Natural killer cell (primary cell): ENCODE results near the gene KLRF2. TPM values are rescaled to one million over a fixed set of nuclear protein-coding genes. Genes with fewer than 3 reads are reported as not detected.
A peak's percentile ranks its signal among the peaks of the same experiment; 100 is the strongest.

ENCODE experiments used
- ATAC-seq, 3 donors: fragments of 150-1000 bp in 2 of 3; fragments of 200-7000 bp in 1 of 3; cut with Tn5 transposase; 1 replicate in 1 of 3; 2 replicates in 2 of 3; pipeline ENCODE4 v1.10.0; 2021; ENCODE audit warnings: mild to moderate bottlenecking in 2 of 3, moderate library complexity in 2 of 3
- DNase-seq, 2 donors: peaks; one replicate each; pipeline versions ENCODE4 v3.0.0 to v3.0.0-alpha.2; 2013 to 2021; ENCODE audit warnings: mixed read lengths in 1 of 2
- H3K27ac ChIP-seq: one replicate; pipeline ENCODE4 v1.5.1; 2013; ENCODE audit warnings: mild to moderate bottlenecking, low read length
- H3K27me3 ChIP-seq: one replicate; pipeline ENCODE4 v1.6.1; 2013; ENCODE audit warnings: low read length; ENCODE audit not compliant: control insufficient read depth, insufficient read depth
- H3K36me3 ChIP-seq: one replicate; pipeline ENCODE4 v1.6.1; 2013; ENCODE audit warnings: low read length; ENCODE audit not compliant: control insufficient read depth, insufficient read depth
- H3K4me1 ChIP-seq: one replicate; pipeline ENCODE4 v1.6.1; 2013; ENCODE audit warnings: low read length; ENCODE audit not compliant: control insufficient read depth, insufficient read depth
- H3K4me3 ChIP-seq: one replicate; pipeline ENCODE4 v1.5.1; 2013; ENCODE audit warnings: low read length
- H3K9me3 ChIP-seq: one replicate; pipeline ENCODE4 v1.6.1; 2013; ENCODE audit warnings: low read length; ENCODE audit not compliant: control insufficient read depth, insufficient read depth
- H3K27ac Mint-ChIP-seq, 2 donors: one replicate each; pipeline ENCODE4 v1.8.0; 2022; ENCODE audit warnings: mild to moderate bottlenecking in 2 of 2, mixed read lengths in 2 of 2, moderate library complexity in 1 of 2
- H3K27me3 Mint-ChIP-seq, 2 donors: one replicate each; pipeline ENCODE4 v1.8.0; 2022; ENCODE audit warnings: low read depth in 2 of 2, mixed read lengths in 2 of 2
- H3K36me3 Mint-ChIP-seq: one replicate; pipeline ENCODE4 v1.8.0; 2022; ENCODE audit warnings: mixed read lengths
- H3K4me1 Mint-ChIP-seq, 2 donors: one replicate each; pipeline ENCODE4 v1.8.0; 2022; ENCODE audit warnings: mixed read lengths in 2 of 2
- H3K4me3 Mint-ChIP-seq: one replicate; pipeline ENCODE4 v1.8.0; 2022; ENCODE audit warnings: mild to moderate bottlenecking, moderate library complexity, mixed read lengths
- H3K9me3 Mint-ChIP-seq, 2 donors: one replicate each; pipeline ENCODE4 v1.8.0; 2022; ENCODE audit warnings: mixed read lengths in 2 of 2
- CTCF ChIP-seq: fragments of 200-600 bp; IDR thresholded peaks from one replicate; pipeline ENCODE4 v1.8.0; 2022; ENCODE audit warnings: antibody characterized with exemption
- WGBS: methylation state at CpG from one replicate; pipeline ENCODE4 v1.1.7; 2013; ENCODE audit warnings: missing lambda C conversion rate; ENCODE audit not compliant: insufficient coverage; 5-methylcytosine and 5-hydroxymethylcytosine counted together
- intact Hi-C: fragments of 100-400 bp; cut with micrococcal nuclease; formaldehyde crosslinking; loops from one replicate; pipeline ENCODE4 v1.14.2; 2022
- total RNA-seq, 4 donors: library from RNA; stranded (reverse); fragments of 120-200 nt in 1 of 4; gene quantifications; one replicate each; pipeline versions ENCODE4 v1.2.3 to v1.2.4, GENCODE V29; 2013 to 2022

The KLRF2 gene
- total RNA-seq, 3 donors from 2014 or later (not counting 1 experiment from before 2014, with no cell fraction given) = not detected

GRCh38 chr12:9869307-9870161 lies 11.8 kb upstream of the KLRF2 start, which contains the start of gene CLEC2B:
TSS of gene CLEC2B (minus strand) at chr12:9869354.
- Histone ChIP-seq H3K27ac (peak within 1 kb of the TSS; percentile 99), H3K4me3 (peak within 1 kb of the TSS; percentile 99), H3K9me3 (no peaks in the 10 kb centered on the region), H3K4me1 (peaks cover 9% of the 10 kb centered on the region), H3K27me3 (no peaks in the 10 kb centered on the region), H3K36me3 (no peaks in the 10 kb centered on the region)
- H3K27ac Mint-ChIP-seq = peak within 1 kb of the TSS; percentile 98 to 100
- WGBS = 0% methylated on average over 8 of the region's 11 CpGs
- H3K9me3 Mint-ChIP-seq = no peaks in the 10 kb centered on the region
- DNase-seq (peak in 1 of 2 donors; percentile 80), ATAC-seq (peak; percentile 74 to 86 (median 74))
- no peak for TF ChIP-seq CTCF
- intact Hi-C loops = loop anchor here (1.0 to 10.0 kb wide), 7 partner anchors 17 to 523 kb away; partner anchors contain the start of genes KLRD1, KLRF1 and KLRK1
- H3K4me3 Mint-ChIP-seq = peak within 1 kb of the TSS; percentile 98
- peaks cover 10% of the 10 kb centered on the region for H3K36me3 Mint-ChIP-seq
- H3K4me1 Mint-ChIP-seq = peaks cover 38 to 43% of the 10 kb centered on the region in 2 donors
- no peaks in the 10 kb centered on the region for H3K27me3 Mint-ChIP-seq

GRCh38 chr12:9870286-9870866 lies 10.9 kb upstream of the KLRF2 start:
- no peaks in the 10 kb centered on the region for H3K27me3 ChIP-seq
- no peaks in the 10 kb centered on the region for H3K36me3 ChIP-seq
- peak overlapping the region; percentile 98 to 100 for H3K27ac Mint-ChIP-seq
- peaks cover 4% of the 10 kb centered on the region for H3K4me1 ChIP-seq
- no peaks in the 10 kb centered on the region for H3K27me3 Mint-ChIP-seq
- no peaks in the 10 kb centered on the region for H3K9me3 ChIP-seq
- peaks cover 10% of the 10 kb centered on the region for H3K36me3 Mint-ChIP-seq
- WGBS = 0% methylated on average over 1 of the region's 2 CpGs
- ATAC-seq = no peak
- H3K9me3 Mint-ChIP-seq = no peaks in the 10 kb centered on the region
- H3K4me3 Mint-ChIP-seq = peak overlapping the region; percentile 98
- TF ChIP-seq CTCF = no peak
- intact Hi-C loops = no loop called here
- DNase-seq = peak in 1 of 2 donors; percentile 51
- H3K4me3 ChIP-seq = peak overlapping the region; percentile 99
- peaks cover 29 to 35% of the 10 kb centered on the region in 2 donors for H3K4me1 Mint-ChIP-seq
- H3K27ac ChIP-seq = peak overlapping the region; percentile 99

GRCh38 chr12:9872162-9872561 lies 9.1 kb upstream of the KLRF2 start:
- TF ChIP-seq CTCF = no peak
- H3K9me3 Mint-ChIP-seq = no peaks in the 10 kb centered on the region
- H3K4me3 Mint-ChIP-seq = no peak overlapping the region
- intact Hi-C loops = no loop called here
- H3K9me3 ChIP-seq = no peaks in the 10 kb centered on the region
- H3K27ac ChIP-seq = no peak overlapping the region
- DNase-seq (no peak), ATAC-seq (no peak)
- H3K27me3 ChIP-seq = no peaks in the 10 kb centered on the region
- H3K27ac Mint-ChIP-seq = no peak overlapping the region
- WGBS = 90% methylated on average over 3 of the region's 3 CpGs
- H3K4me1 ChIP-seq = peaks cover 4% of the 10 kb centered on the region
- no peak overlapping the region for H3K4me3 ChIP-seq
- no peaks in the 10 kb centered on the region for H3K36me3 Mint-ChIP-seq
- H3K36me3 ChIP-seq = no peaks in the 10 kb centered on the region
- H3K4me1 Mint-ChIP-seq = peaks cover 12 to 21% of the 10 kb centered on the region in 2 donors
- no peaks in the 10 kb centered on the region for H3K27me3 Mint-ChIP-seq
